ENCODE data around the gene SLC8A2. TPM values are rescaled to one million over a fixed set of nuclear protein-coding genes. Genes with fewer than 3 reads are reported as not detected.

SLC8A2 gene
- total RNA-seq, 1 donor from 2014 or later, result 0.23 TPM

- Histone ChIP-seq H3K9me3 (no peaks in the 10 kb centered on the region), H3K36me3 (no peaks in the 10 kb centered on the region), H3K27me3 (peaks cover 65% of the 10 kb centered on the region), H3K27ac (no peak overlapping the region), H3K4me3 (no peak overlapping the region), H3K4me1 (peaks cover 19% of the 10 kb centered on the region)
- no peak for TF ChIP-seq CTCF (IDR thresholded peaks at IDR 0.05)
- ATAC-seq (peak; percentile 85), DNase-seq (peak; percentile 79)
- intact Hi-C loops (cut with DNase I), result no loop called here
Measured at GRCh38 chr19:47447470-47448359, 24.0 kb downstream of the SLC8A2 start.

- no peaks in the 10 kb centered on the region for H3K36me3 ChIP-seq
- peaks cover 74% of the 10 kb centered on the region for H3K27me3 ChIP-seq
- no peak overlapping the region for H3K4me3 ChIP-seq
- TF ChIP-seq CTCF (IDR thresholded peaks at IDR 0.05), result no peak
- H3K9me3 ChIP-seq, result no peaks in the 10 kb centered on the region
- DNase-seq (peak; percentile 81), ATAC-seq (peak; percentile 75)
- intact Hi-C loops (cut with DNase I), result no loop called here
- no peak overlapping the region for H3K27ac ChIP-seq
- H3K4me1 ChIP-seq, result peaks cover 19% of the 10 kb centered on the region
Measured at GRCh38 chr19:47446534-47447469, 24.9 kb downstream of the SLC8A2 start.

GRCh38 chr19:47445937-47446402 is 25.7 kb downstream of the SLC8A2 start:
- Histone ChIP-seq H3K9me3 (no peaks in the 10 kb centered on the region), H3K4me1 (peaks cover 19% of the 10 kb centered on the region), H3K36me3 (no peaks in the 10 kb centered on the region), H3K4me3 (no peak overlapping the region), H3K27me3 (peaks cover 81% of the 10 kb centered on the region), H3K27ac (no peak overlapping the region)
- ATAC-seq (peak; percentile 63), DNase-seq (peak; percentile 87)
- intact Hi-C loops (cut with DNase I), result no loop called here
- no peak for TF ChIP-seq CTCF (IDR thresholded peaks at IDR 0.05)

- intact Hi-C loops (cut with DNase I), result no loop called here
- ATAC-seq (no peak), DNase-seq (no peak)
- Histone ChIP-seq H3K27me3 (peaks cover 85% of the 10 kb centered on the region), H3K4me3 (no peak overlapping the region), H3K36me3 (no peaks in the 10 kb centered on the region), H3K27ac (no peak overlapping the region), H3K4me1 (peaks cover 19% of the 10 kb centered on the region), H3K9me3 (no peaks in the 10 kb centered on the region)
- no peak for TF ChIP-seq CTCF (IDR thresholded peaks at IDR 0.05)
Measured at GRCh38 chr19:47445527-47445926, 26.2 kb downstream of the SLC8A2 start.

GRCh38 chr19:47444388-47444821 is 27.3 kb downstream of the SLC8A2 start:
- DNase-seq (no peak), ATAC-seq (no peak)
- no peak for TF ChIP-seq CTCF (IDR thresholded peaks at IDR 0.05)
- Histone ChIP-seq H3K27ac (no peak overlapping the region), H3K36me3 (no peaks in the 10 kb centered on the region), H3K4me3 (no peak overlapping the region), H3K27me3 (peaks cover 82% of the 10 kb centered on the region), H3K9me3 (no peaks in the 10 kb centered on the region), H3K4me1 (peaks cover 19% of the 10 kb centered on the region)
- intact Hi-C loops (cut with DNase I), result no loop called here

Data from upper lobe of right lung (tissue), 1 donor.